Neural progenitor cell (in vitro differentiated cells): ENCODE data around the gene KRTAP12-4.

Experiments
- EZH2 ChIP-seq: fragments of 200-600 bp; sonication (generic); IDR thresholded peaks from 2 replicates; pipeline ENCODE4 v1.6.1; 2017; ENCODE audit warnings: antibody characterized with exemption, mild to moderate bottlenecking, moderate library complexity
- TF ChIP-seq, protein P1 (sequence below): fragments of 200-600 bp; sonication (generic); IDR thresholded peaks from 2 replicates; pipeline ENCODE4 v1.5.1; 2017; ENCODE audit warnings: antibody characterized with exemption, mild to moderate bottlenecking

- TF ChIP-seq, protein P1, sequence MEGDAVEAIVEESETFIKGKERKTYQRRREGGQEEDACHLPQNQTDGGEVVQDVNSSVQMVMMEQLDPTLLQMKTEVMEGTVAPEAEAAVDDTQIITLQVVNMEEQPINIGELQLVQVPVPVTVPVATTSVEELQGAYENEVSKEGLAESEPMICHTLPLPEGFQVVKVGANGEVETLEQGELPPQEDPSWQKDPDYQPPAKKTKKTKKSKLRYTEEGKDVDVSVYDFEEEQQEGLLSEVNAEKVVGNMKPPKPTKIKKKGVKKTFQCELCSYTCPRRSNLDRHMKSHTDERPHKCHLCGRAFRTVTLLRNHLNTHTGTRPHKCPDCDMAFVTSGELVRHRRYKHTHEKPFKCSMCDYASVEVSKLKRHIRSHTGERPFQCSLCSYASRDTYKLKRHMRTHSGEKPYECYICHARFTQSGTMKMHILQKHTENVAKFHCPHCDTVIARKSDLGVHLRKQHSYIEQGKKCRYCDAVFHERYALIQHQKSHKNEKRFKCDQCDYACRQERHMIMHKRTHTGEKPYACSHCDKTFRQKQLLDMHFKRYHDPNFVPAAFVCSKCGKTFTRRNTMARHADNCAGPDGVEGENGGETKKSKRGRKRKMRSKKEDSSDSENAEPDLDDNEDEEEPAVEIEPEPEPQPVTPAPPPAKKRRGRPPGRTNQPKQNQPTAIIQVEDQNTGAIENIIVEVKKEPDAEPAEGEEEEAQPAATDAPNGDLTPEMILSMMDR: no peak
- TF ChIP-seq EZH2: no peak
Measured at GRCh38 chr21:44691686-44692085, 37.2 kb upstream of the KRTAP12-4 start.
